Right forelimb (tissue), 1 donor: ENCODE results near the gene TAF3.

Experiments
- DNase-seq: peaks from one replicate; pipeline ENCODE4 v3.0.0-alpha.2; 2018

Gene TAF3

DNA sequence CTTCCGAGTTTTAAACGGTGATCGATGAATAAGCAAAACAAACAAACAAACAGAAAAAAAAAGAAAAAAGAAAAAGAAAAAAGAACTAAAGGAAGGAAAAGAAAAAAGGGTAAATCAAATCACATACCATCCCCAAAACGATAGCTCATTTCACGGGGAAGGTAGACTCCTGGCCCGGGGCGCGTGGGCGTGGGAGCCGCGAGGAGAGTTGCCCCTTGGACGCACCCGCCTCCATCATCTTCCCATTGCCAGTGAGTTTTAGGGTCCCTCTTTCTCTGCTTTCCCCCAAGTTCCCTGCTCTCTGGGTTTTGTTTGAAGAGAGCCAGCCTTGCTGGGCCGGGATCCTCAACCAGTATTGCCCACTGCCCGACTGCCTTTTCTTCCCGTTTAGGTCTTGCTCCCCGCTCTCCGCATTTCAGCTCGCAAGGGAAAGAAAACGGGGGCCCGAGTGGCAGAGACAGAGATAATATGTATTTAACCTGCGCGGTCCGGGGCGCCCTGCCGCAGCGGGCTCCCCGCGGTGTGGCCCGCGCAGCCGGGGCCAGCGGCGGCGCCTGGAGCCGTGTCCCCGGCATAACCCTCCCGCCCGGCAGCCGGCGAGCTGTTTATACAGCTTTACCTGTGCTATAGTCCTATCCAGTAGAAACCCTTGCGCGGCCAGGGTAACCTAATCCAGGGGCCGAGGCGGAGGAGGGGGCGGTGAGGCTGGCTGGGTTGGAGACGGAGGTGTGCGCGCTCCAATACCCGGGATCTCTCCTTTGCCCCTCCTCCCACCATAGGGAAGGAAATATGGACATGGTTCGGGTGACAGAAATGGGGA lies 230.9 kb downstream of the TAF3 start:
- no peak for DNase-seq

GRCh38 chr10:8049865-8050555 lies 231.7 kb downstream of the TAF3 start:
- no peak for DNase-seq

- peak; percentile 78 for DNase-seq
Measured at GRCh38 chr10:8050556-8051108, 232.3 kb downstream of the TAF3 start.

- no peak for DNase-seq
Measured at GRCh38 chr10:8051109-8051821, 233.0 kb downstream of the TAF3 start.

DNA sequence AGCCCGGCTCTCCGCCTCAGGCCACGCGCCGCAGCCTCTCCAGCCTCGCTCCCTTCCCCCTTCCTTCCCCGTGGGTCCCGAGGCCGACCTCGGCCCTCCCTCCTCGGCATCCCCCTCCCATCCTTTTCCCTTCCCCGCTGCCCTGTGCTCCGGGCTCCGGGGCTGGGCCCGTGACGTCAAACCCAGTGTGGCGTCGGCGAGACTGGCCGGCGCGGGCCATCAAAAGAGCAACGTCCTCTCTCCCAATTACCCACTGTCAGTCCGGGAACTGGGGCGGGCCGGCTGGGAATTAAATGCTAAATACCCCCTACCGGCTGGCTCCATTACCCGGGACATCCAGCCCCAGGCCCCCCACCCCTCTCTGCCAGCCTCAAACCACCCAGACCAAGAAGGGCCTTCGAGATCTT lies 233.5 kb downstream of the TAF3 start:
- DNase-seq = no peak

DNA sequence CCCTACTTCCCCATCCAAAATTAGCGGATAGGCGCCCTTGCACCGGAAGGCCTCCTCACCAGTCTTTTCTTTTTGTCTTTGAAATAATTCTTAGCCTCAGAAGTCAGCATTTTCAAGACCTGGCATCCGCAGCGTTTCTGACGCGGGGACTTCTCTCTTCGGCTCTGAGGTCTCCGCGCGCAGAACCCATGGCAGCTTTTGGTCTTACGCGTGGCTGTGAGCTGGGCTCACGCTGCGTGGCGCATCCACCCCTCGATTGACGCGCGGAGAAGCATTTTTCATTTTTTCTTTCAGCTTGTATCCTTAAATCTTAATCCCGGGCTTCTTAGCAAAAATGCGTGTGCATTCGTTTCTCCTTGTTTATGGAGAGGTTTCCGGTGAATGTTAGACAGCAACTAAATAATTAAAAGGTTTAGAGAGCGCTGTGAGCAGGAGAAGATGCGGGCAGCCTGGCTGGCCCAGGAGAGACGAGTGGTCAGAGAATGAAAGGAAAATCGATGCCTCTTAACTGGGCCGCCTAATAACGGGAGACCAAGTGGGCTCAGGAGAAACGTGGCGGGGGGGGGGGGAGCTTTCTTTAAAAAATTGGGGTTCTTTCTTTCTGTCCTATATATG lies 234.1 kb downstream of the TAF3 start:
- DNase-seq = peak; percentile 67

GRCh38 chr10:8052956-8053445 lies 234.7 kb downstream of the TAF3 start:
- no peak for DNase-seq

DNA sequence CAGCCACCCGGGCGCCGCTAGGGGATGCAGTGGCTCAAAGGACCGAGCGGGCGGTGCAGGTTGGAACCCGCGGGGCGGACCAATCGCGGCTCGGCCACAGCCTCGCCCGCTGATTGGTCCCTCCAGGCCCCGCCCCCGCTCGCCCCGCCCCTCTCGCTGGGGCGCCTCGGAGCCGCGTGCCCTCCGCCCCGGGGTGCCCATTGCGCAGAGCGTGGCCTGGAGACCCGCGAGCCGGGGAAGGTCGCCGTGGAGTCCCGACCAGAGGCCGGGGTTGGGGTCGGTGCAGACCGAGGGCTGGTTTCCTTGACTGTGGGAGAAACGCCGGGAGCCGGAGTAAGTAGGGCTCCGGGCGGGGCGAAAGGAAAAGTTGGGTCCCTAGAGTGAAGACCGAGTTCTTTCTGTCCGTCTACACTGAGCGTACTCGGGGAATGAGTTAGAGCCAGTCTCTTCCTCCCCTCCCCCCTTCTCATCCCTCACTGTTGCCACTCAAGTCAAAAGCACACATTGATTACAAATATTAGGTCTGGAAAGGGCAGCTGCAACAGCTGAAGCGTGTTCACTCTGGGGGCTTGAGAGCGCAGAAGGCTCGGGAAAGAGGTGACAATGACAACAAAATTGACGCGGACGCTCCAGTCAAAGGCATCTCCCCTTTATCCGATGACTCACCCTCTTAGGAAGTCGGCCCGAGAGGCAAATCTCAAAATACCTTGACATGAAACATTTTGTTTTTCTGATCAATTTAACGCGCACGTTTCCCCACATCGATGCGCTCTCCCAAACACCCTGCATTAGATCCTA lies 235.3 kb downstream of the TAF3 start:
- peak; percentile 87 for DNase-seq

DNA sequence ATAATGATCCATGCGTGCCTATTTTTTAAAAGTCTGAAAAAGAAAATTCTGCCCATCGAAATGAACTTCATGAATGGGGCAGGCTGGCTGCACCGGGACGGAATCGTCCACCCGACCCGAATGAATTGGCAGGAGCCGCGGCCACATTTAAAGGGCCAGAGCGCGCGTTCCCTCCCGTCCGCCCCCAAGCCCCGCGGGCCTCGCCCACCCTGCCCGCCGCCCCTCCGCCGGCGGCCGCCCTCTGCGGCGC lies 235.9 kb downstream of the TAF3 start:
- DNase-seq = no peak

DNA sequence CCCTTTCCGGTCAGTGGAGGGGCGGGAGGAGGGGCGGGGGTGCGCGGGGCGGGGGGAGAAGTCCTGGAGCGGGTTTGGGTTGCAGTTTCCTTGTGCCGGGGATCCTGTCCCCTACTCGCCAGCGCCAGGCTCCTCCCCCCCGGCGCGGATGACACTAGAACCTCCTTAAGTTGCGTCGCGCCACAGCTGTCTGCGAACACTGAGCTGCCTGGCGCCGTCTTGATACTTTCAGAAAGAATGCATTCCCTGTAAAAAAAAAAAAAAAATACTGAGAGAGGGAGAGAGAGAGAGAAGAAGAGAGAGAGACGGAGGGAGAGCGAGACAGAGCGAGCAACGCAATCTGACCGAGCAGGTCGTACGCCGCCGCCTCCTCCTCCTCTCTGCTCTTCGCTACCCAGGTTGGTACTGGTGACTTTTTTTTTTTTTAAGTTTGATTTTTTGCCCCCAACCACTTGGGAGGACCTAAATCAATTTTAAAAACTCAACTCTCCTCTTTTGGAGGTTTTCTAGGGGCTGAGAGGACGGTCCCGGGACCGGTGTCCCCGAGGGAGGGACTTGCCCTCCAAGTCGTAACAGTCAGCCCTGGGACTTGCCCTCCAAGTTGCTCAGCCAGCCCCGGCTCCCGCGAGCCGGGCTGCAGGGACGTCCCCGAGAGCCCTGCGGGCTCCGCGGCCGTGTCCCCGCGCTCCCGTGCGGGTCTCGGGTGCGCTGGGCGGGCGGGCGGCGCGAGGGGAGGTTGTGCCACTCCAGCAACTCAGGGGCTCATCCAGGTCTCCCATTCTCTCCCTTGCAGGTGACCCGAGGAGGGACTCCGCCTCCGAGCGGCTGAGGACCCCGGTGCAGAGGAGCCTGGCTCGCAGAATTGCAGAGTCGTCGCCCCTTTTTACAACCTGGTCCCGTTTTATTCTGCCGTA lies 236.4 kb downstream of the TAF3 start, which contains the start of gene GATA3:
GATA3 (plus strand) TSS at position 195 of the 914 bp plus-strand sequence. CDS start 968 bp downstream, outside the sequence.
- no peak for DNase-seq

DNA sequence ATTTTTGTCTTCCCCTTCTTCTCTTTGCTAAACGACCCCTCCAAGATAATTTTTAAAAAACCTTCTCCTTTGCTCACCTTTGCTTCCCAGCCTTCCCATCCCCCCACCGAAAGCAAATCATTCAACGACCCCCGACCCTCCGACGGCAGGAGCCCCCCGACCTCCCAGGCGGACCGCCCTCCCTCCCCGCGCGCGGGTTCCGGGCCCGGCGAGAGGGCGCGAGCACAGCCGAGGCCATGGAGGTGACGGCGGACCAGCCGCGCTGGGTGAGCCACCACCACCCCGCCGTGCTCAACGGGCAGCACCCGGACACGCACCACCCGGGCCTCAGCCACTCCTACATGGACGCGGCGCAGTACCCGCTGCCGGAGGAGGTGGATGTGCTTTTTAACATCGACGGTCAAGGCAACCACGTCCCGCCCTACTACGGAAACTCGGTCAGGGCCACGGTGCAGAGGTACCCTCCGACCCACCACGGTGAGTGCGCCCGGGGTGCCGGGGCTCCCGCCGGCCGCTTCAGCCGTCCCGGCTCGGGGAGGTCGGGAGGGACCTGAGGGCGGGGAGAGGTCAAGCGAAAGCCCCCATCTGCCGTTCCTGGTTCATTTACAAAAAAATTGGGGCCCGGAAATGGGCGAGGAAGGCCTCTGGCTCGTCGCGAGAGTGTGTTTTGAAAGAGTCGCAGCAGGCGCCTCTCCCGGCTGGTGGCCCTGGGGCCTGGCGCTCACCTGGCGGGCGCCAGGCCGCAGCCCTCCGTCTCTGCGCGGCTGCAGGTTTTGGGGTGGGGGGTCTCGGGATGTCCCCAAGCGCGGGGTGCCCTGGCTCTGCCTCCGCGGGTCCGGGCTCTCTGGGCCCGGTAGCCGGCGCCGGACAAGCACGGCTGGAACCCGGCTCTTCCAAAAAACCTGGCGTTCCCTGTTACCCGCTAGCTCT lies 237.4 kb downstream of the TAF3 start:
- peak; percentile 39 for DNase-seq

DNA sequence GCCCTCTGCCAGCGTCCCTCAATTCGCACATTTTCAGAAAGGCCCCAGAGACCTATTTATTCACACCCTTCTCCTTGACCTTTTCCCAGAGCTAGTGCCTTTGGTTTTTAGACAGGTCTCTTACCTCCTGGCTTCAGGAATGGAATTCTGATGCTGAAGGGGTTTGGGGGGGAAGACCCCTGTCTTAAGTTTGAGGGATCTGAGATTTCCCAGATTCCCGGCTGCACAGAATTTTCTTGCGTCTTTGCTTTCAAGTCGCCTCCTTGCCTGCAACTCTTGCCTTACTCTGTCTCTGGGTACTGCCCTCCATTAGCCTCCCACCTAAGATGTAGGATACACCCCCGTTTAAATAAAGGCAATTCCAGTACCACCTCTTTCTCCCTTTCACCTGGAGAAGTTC lies 238.1 kb downstream of the TAF3 start:
- no peak for DNase-seq

GRCh38 chr10:8056871-8057331 lies 238.6 kb downstream of the TAF3 start:
- no peak for DNase-seq

GRCh38 chr10:8057636-8058273 lies 239.4 kb downstream of the TAF3 start:
- peak; percentile 42 for DNase-seq

- DNase-seq = peak; percentile 40
Measured at GRCh38 chr10:8058274-8059111, 240.2 kb downstream of the TAF3 start.

DNA sequence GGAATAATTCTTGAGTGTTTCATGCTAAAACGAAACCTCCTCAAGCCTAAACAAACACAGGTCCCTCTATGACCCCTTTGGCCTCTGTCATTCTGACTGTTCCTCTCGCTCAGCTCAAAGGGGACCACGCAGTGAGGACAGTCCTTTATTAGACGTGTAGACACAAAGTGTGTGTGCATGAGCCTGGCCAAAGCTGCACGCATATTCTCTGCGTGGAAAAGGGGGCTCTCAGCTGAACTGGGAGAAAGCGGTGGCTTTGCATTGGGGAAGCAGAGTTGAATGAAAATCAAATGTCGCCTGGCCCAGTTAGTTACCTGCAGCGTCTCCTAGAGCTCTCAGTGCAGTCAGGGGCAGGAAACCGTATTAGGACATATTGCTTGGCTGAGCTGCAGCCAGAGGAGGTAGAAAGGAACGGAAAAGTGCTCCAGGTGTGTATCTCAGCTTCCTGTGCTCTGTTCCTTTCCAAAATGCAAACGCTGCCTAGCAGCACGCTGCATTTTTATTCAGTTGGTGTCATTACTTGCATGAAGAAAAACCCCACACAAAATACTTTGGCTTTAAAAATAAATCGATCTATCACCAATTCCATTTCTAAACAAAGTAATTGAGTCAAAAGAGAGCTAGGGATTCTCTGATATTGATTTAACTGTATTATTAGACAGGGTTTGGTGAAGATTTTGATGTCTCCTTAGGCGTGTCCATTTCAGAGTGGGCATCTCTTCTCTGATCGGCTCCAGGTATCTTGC lies 241.1 kb downstream of the TAF3 start:
- no peak for DNase-seq

DNA sequence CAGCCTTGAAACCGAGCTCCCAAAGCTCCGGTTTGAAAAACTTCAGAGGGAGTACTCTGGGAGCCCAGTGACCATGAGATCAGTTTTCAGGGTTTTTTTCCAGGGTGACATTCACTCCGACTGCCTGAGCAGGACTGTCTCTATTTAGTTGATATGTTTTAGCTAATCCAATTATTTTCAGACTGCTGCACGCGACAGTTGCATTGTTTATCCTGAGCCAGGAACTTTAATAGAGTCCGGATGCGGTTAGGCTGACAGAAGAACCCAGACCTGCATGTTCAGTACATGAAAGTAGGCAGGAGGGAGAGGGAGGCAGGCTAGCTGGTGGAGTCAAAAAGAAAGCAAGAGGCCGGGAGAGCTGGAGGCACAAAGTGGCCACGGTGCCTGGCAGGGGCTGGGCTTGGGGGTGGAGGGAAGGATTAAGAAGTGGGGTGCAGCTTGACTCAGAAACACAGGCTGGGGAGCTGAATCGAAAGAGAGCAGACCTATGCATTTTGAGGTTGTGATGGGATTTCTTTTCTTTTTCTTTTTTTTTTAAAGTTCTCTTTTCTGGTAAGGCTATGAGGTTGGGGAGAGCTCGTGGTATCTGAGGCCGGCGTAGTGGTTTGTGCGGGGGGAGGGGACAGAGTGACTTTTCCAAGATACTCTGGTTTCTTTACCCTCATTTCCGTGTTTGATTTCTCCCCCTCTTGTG lies 241.9 kb downstream of the TAF3 start:
- DNase-seq = no peak
